Left lung (tissue), 10 donors: ENCODE measurements around the gene PHACTR3. TPM values are rescaled to one million over a fixed set of nuclear protein-coding genes. Genes with fewer than 3 reads are reported as not detected.

Experiments used
- ATAC-seq: fragments of 200-7000 bp; cut with Tn5 transposase; one replicate; pipeline ENCODE4 v1.9.1; 2020; ENCODE audit warnings: moderate library complexity
- DNase-seq, 4 donors: peaks; one replicate each; pipeline ENCODE4 v3.0.0-alpha.2; 2013 to 2020
- H3K27ac ChIP-seq, 2 donors: fragments of 200-600 bp; sonication (generic) in 1 of 2; one replicate each; pipeline versions ENCODE4 v1.5.0 to v1.8.0; 2020 to 2021
- H3K27me3 ChIP-seq, 2 donors: fragments of 200-600 bp; sonication (generic) in 1 of 2; one replicate each; pipeline versions ENCODE4 v1.5.0 to v1.8.0; 2020 to 2021
- H3K36me3 ChIP-seq, 2 donors: fragments of 200-600 bp; sonication (generic) in 1 of 2; one replicate each; pipeline versions ENCODE4 v1.5.0 to v1.8.0; 2020 to 2021
- H3K4me1 ChIP-seq, 2 donors: fragments of 200-600 bp; one replicate each; pipeline ENCODE4 v1.8.0; 2021
- H3K4me3 ChIP-seq, 2 donors: fragments of 200-600 bp; sonication (generic) in 1 of 2; one replicate each; pipeline versions ENCODE4 v1.5.0 to v1.8.0; 2020 to 2021; ENCODE audit warnings: mild to moderate bottlenecking in 1 of 2
- H3K9me3 ChIP-seq, 2 donors: fragments of 200-600 bp; sonication (generic) in 1 of 2; one replicate each; pipeline versions ENCODE4 v1.5.0 to v1.8.0; 2020 to 2021
- CTCF ChIP-seq, 2 donors: fragments of 200-600 bp; sonication (generic) in 1 of 2; IDR thresholded peaks; one replicate each; pipeline versions ENCODE4 v1.5.0 to v1.8.0; 2021; ENCODE audit warnings: antibody characterized with exemption in 2 of 2
- intact Hi-C, 2 donors: fragments of 100-400 bp; cut with DNase I; formaldehyde crosslinking; loops; one replicate each; pipeline versions ENCODE4 v1.11.2 to v1.14.2; 2022
- polyA plus RNA-seq, 6 donors: library from polyadenylated mRNA; unstranded; fragments of 120-200 nt; gene quantifications; one replicate each; pipeline ENCODE4 v1.2.1, GENCODE V29; 2013; ENCODE audit not compliant: insufficient read length in 6 of 6
- total RNA-seq, 2 donors: library from RNA; stranded (reverse); fragmentation: NEBNext Ultra II Directional; extraction: Animal tissue kit (Norgen Biotek cat#: 25700); gene quantifications; one replicate each; pipeline ENCODE4 v1.2.1, GENCODE V29; 2021
- donor health status: DM: no; HTN: yes; CAD: no.
- donor health status: DM: no; HTN: no; CAD: no.

PHACTR3 gene
- total and polyA plus RNA-seq, 8 donors = 3.5 to 14.5 (median 4.4) TPM

- no peaks in the 10 kb centered on the region for H3K4me1 ChIP-seq
- ATAC-seq (no peak), DNase-seq (no peak)
- H3K36me3 ChIP-seq = no peaks in the 10 kb centered on the region
- TF ChIP-seq CTCF (IDR thresholded peaks at IDR 0.05) = no peak
- H3K9me3 ChIP-seq = no peaks in the 10 kb centered on the region
- H3K4me3 ChIP-seq = no peak overlapping the region
- no peak overlapping the region for H3K27ac ChIP-seq
- intact Hi-C loops = no loop called here
- H3K27me3 ChIP-seq = peaks cover 0 to 60% of the 10 kb centered on the region in 2 donors
These were observed 75.9 kb downstream of the PHACTR3 start for GRCh38 chr20:59680148-59680650.

- Histone ChIP-seq H3K9me3 (no peaks in the 10 kb centered on the region), H3K27me3 (peaks cover 0 to 54% of the 10 kb centered on the region in 2 donors), H3K36me3 (no peaks in the 10 kb centered on the region), H3K27ac (no peak overlapping the region), H3K4me3 (no peak overlapping the region), H3K4me1 (no peaks in the 10 kb centered on the region)
- TF ChIP-seq CTCF (IDR thresholded peaks at IDR 0.05) = no peak
- no peak for ATAC-seq
- intact Hi-C loops = no loop called here
- no peak for DNase-seq
These were observed 76.5 kb downstream of the PHACTR3 start for GRCh38 chr20:59680852-59681251.

DNA sequence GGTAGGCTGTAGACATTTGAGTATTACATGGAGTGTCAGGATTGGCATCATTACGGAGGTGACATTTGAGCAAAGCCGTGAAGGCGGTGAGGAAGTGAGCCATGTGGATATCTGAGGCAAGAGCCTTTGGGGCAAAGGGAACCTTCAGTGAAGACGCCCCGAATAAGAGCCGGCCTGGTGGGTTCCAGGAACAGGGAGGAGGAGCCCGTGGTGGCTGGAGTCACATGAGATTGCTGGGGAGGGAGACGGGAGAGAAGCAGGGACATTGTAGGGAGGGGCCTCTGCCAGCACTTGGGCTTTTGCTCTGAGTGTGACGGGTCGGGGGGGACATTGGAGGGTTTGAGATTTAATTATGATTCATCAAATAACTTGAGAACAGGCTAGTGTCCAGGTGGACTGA, 78.3 kb downstream of the PHACTR3 start:
- no peak for ATAC-seq
- intact Hi-C loops = no loop called here

GRCh38 chr20:59683181-59683580, 78.8 kb downstream of the PHACTR3 start:
- no peak for TF ChIP-seq CTCF (IDR thresholded peaks at IDR 0.05)
- H3K27me3 ChIP-seq = peaks cover 0 to 30% of the 10 kb centered on the region in 2 donors
- ATAC-seq (no peak), DNase-seq (no peak)
- H3K4me3 ChIP-seq = no peak overlapping the region
- H3K36me3 ChIP-seq = no peaks in the 10 kb centered on the region
- intact Hi-C loops = no loop called here
- no peaks in the 10 kb centered on the region for H3K9me3 ChIP-seq
- H3K4me1 ChIP-seq = no peaks in the 10 kb centered on the region
- H3K27ac ChIP-seq = no peak overlapping the region

More for the DNA sequence above, 78.3 kb downstream of the PHACTR3 start:
- no peak for DNase-seq
- Histone ChIP-seq H3K4me3 (no peak overlapping the region), H3K27ac (no peak overlapping the region), H3K36me3 (no peaks in the 10 kb centered on the region), H3K9me3 (no peaks in the 10 kb centered on the region), H3K4me1 (no peaks in the 10 kb centered on the region), H3K27me3 (peaks cover 0 to 36% of the 10 kb centered on the region in 2 donors)
- TF ChIP-seq CTCF (IDR thresholded peaks at IDR 0.05) = no peak

GRCh38 chr20:59684685-59685242, 80.4 kb downstream of the PHACTR3 start:
- intact Hi-C loops = no loop called here
- no peak overlapping the region for H3K27ac ChIP-seq
- no peaks in the 10 kb centered on the region for H3K9me3 ChIP-seq
- H3K4me1 ChIP-seq = no peaks in the 10 kb centered on the region
- no peak overlapping the region for H3K4me3 ChIP-seq
- peaks cover 0 to 25% of the 10 kb centered on the region in 2 donors for H3K27me3 ChIP-seq
- DNase-seq = no peak
- no peak for ATAC-seq
- TF ChIP-seq CTCF (IDR thresholded peaks at IDR 0.05) = no peak
- H3K36me3 ChIP-seq = no peaks in the 10 kb centered on the region
